HEK293T (cell line): Measurements from ENCODE around the gene ZNF557.
A peak's percentile ranks its signal among the peaks of the same experiment; 100 is the strongest.

Experiments used
- CTCF ChIA-PET: fragments of 350-600 bp; formaldehyde crosslinking; extraction: SDS; loops from one replicate; lab custom pipeline; 2021; ENCODE audit warnings: antibody characterized with exemption, inconsistent platforms; lab: Yijun Ruan, JAX
- POLR2A ChIA-PET: fragments of 350-600 bp; formaldehyde crosslinking; extraction: SDS; loops from one replicate; lab custom pipeline; 2020; ENCODE audit warnings: antibody characterized with exemption, inconsistent platforms; lab: Yijun Ruan, JAX
- DNase-seq: peaks from one replicate; pipeline ENCODE4 v3.0.0; 2012; ENCODE audit warnings: mixed read lengths; ENCODE audit errors: extremely low spot score
- ARNT ChIP-seq: fragments of 450-650 bp; IDR thresholded peaks from 2 replicates; pipeline ENCODE4 v1.6.1; 2017; ENCODE audit warnings: mild to moderate bottlenecking
- BHLHE40 ChIP-seq: fragments of 450-650 bp; IDR thresholded peaks from 2 replicates; pipeline ENCODE4 v1.6.1; 2016; ENCODE audit warnings: mild to moderate bottlenecking, moderate library complexity, borderline replicate concordance
- CTBP1 ChIP-seq: fragments of 450-650 bp; IDR thresholded peaks from 2 replicates; pipeline ENCODE4 v1.6.1; 2016; ENCODE audit warnings: borderline replicate concordance
- ELF4 ChIP-seq: fragments of 450-650 bp; IDR thresholded peaks from 2 replicates; pipeline ENCODE4 v1.6.1; 2017; ENCODE audit warnings: antibody characterized with exemption
- FOXA1 ChIP-seq: fragments of 450-650 bp; IDR thresholded peaks from 2 replicates; pipeline ENCODE4 v1.6.1; 2016; ENCODE audit warnings: mild to moderate bottlenecking
- FOXK2 ChIP-seq: fragments of 450-650 bp; IDR thresholded peaks from 2 replicates; pipeline ENCODE4 v1.6.1; 2016; ENCODE audit warnings: mild to moderate bottlenecking
- FOXM1 ChIP-seq: fragments of 450-650 bp; IDR thresholded peaks from 2 replicates; pipeline ENCODE4 v1.6.1; 2017; ENCODE audit warnings: mild to moderate bottlenecking, borderline replicate concordance
- HDGF ChIP-seq: fragments of 450-650 bp; IDR thresholded peaks from 2 replicates; pipeline ENCODE4 v1.6.1; 2017; ENCODE audit warnings: antibody characterized with exemption, borderline replicate concordance
- L3MBTL2 ChIP-seq: fragments of 450-650 bp; conservative IDR thresholded peaks from 2 replicates; pipeline ENCODE4 v1.6.1; 2016; ENCODE audit warnings: mild to moderate bottlenecking
- LEF1 ChIP-seq: fragments of 450-650 bp; IDR thresholded peaks from 2 replicates; pipeline ENCODE4 v1.6.1; 2017; ENCODE audit warnings: mild to moderate bottlenecking, borderline replicate concordance
- NFRKB ChIP-seq: fragments of 450-650 bp; IDR thresholded peaks from 2 replicates; pipeline ENCODE4 v1.6.1; 2016; ENCODE audit warnings: mild to moderate bottlenecking, moderate library complexity
- PKNOX1 ChIP-seq: fragments of 450-650 bp; IDR thresholded peaks from 2 replicates; pipeline ENCODE4 v1.6.1; 2016
- SP1 ChIP-seq: fragments of 450-650 bp; IDR thresholded peaks from 2 replicates; pipeline ENCODE4 v1.6.1; 2017
- SUZ12 ChIP-seq: fragments of 450-650 bp; IDR thresholded peaks from 2 replicates; pipeline ENCODE4 v1.6.1; 2016; ENCODE audit warnings: mild to moderate bottlenecking
- TARDBP ChIP-seq: fragments of 450-650 bp; IDR thresholded peaks from 2 replicates; pipeline ENCODE4 v1.6.1; 2016
- ZNF384 ChIP-seq: fragments of 450-650 bp; IDR thresholded peaks from 2 replicates; pipeline ENCODE4 v1.6.1; 2016

ZNF557 gene

GRCh38 chr19:7074705-7075282 lies 5.3 kb downstream of the ZNF557 start:
- TF ChIP-seq FOXM1 (no peak), BHLHE40 (no peak)
- POLR2A ChIA-PET: no interaction called here
- CTCF ChIA-PET: no interaction called here
- no peak for DNase-seq

- TF ChIP-seq FOXK2: no peak
- no peak for TF ChIP-seq HDGF
- TF ChIP-seq NFRKB: no peak
- TF ChIP-seq ZNF384: no peak
- TF ChIP-seq CTBP1: no peak
- TF ChIP-seq SUZ12: no peak
- TF ChIP-seq PKNOX1: no peak
- TF ChIP-seq FOXM1: no peak
- ChIA-PET CTCF (interaction anchor here (0.6 kb wide), 1 partner anchor 59 kb away, joined by 6 read pairs; no protein-coding TSS in a partner anchor), POLR2A (interaction anchor here (1.4 kb wide), 1 partner anchor 23 kb away, joined by 3 read pairs; no protein-coding TSS in a partner anchor)
These were observed 6.6 kb downstream of the ZNF557 start for GRCh38 chr19:7076151-7076550.

GRCh38 chr19:7078008-7078407 lies 8.5 kb downstream of the ZNF557 start:
- DNase-seq: no peak
- no peak for TF ChIP-seq FOXK2
- no peak for TF ChIP-seq PKNOX1
- TF ChIP-seq HDGF: no peak
- no peak for TF ChIP-seq ARNT
- no peak for TF ChIP-seq ELF4
- TF ChIP-seq CTBP1: no peak
- no peak for TF ChIP-seq BHLHE40
- POLR2A ChIA-PET: no interaction called here
- CTCF ChIA-PET: no interaction called here

More at GRCh38 chr19:7076151-7076550, 6.6 kb downstream of the ZNF557 start:
- DNase-seq: no peak

GRCh38 chr19:7083076-7083956 lies 13.8 kb downstream of the ZNF557 start:
- POLR2A ChIA-PET: interaction anchor here (2.5 kb wide), 1 partner anchor 14 kb away, joined by 8 read pairs; the partner anchor contains the start of gene ZNF557
- CTCF ChIA-PET: interaction anchor here (0.6 kb wide), 1 partner anchor 11 kb away, joined by 3 read pairs; no protein-coding TSS in a partner anchor
- TF ChIP-seq L3MBTL2: 0 out of 2 replicates have a peak, but pooled peaks have one; percentile 10
- TF ChIP-seq LEF1: no peak
- no peak for DNase-seq

GRCh38 chr19:7088999-7089398 lies 19.5 kb downstream of the ZNF557 start:
- POLR2A ChIA-PET: interaction anchor here (1.1 kb wide), 1 partner anchor 10 kb away, joined by 3 read pairs; no protein-coding TSS in a partner anchor
- no peak for DNase-seq
- CTCF ChIA-PET: no interaction called here
- TF ChIP-seq ELF4 (no peak), TARDBP (no peak), SP1 (no peak), FOXK2 (no peak), CTBP1 (no peak), ARNT (no peak), NFRKB (no peak), LEF1 (no peak), BHLHE40 (no peak), SUZ12 (no peak), HDGF (no peak), FOXM1 (no peak), L3MBTL2 (no peak), PKNOX1 (no peak), FOXA1 (no peak), ZNF384 (no peak)

- TF ChIP-seq SUZ12 (no peak), HDGF (no peak), L3MBTL2 (no peak), CTBP1 (no peak), FOXA1 (no peak), SP1 (no peak), PKNOX1 (no peak), TARDBP (no peak), ZNF384 (no peak), ELF4 (no peak)
- ChIA-PET POLR2A (interaction anchor here (1.2 kb wide), 1 partner anchor 28 kb away, joined by 4 read pairs; the partner anchor contains the start of gene ZNF557), CTCF (no interaction called here)
- DNase-seq: no peak
These were observed 28.6 kb downstream of the ZNF557 start for GRCh38 chr19:7098096-7098495.
